Pulmonary artery endothelial cell (primary cell): ENCODE measurements around the gene SLC4A7. TPM values are rescaled to one million over a fixed set of nuclear protein-coding genes. Genes with fewer than 3 reads are reported as not detected.
"Not testable (repeated sequence)": the region's sequence is repeated elsewhere in the genome, so short reads cannot be mapped to it uniquely, and the experiment has no call there.

Experiments
- DNase-seq: peaks from one replicate; pipeline ENCODE4 v3.0.0-alpha.2; 2011; ENCODE audit warnings: low read depth, low spot score
- total RNA-seq: library from RNA; depleted of rRNA; stranded (reverse); fragments of >200 nt; gene quantifications from 2 replicates; pipeline ENCODE4 v1.2.3, GENCODE V29; 2014

The SLC4A7 gene
- total RNA-seq, 1 donor from 2014 or later, result 159 TPM

DNA sequence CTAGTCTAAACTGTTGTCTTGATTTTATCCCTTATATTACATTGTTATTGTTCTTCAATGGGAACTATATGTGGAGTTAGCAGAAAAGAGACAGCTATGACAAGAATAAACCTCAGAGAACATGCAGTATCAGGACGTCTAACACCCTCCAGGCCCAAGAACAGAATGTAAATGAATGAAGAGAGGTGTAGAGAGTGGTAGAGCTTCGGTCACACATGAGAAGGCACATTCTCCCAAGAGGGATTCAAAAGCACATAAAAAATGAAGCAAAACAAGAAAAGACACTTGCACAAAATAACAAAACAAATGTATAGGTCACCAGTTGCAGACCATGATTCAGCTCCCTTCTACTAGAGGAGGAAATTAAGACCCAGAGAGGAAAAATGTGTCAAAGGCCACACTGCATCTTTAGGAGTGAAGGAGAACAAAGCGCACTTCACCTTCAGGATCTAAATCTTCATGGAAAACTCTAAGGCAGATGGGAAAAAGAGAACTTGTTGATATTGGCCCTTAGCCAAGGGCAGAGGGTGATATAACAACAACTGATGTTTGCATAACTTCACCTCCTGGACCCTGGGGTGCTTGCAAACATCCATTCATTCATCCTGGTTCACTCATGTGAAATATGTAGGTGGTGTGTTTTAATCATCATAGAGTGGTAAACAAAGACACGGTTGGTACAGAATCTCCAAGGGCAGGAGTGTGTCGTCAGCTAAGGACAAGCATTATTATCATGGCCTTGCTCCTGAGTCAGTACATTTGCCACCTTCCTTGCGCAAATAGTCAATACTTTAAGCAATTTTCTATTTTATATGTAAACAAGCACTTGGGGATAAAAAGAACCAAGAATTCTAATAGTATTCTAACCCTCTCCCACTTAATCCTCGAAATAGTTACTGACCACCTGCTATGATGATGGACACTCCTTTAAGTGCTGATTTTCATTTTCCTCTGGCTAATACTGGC is 123.8 kb downstream of the SLC4A7 start:
- DNase-seq, result peak; percentile 97

- DNase-seq, result no peak
Observed at GRCh38 chr3:27358372-27358771, 125.8 kb downstream of the SLC4A7 start.

GRCh38 chr3:27357665-27358258 is 126.4 kb downstream of the SLC4A7 start:
- DNase-seq, result peak; percentile 52

- no peak for DNase-seq
Observed at GRCh38 chr3:27356976-27357375, 127.2 kb downstream of the SLC4A7 start.

DNA sequence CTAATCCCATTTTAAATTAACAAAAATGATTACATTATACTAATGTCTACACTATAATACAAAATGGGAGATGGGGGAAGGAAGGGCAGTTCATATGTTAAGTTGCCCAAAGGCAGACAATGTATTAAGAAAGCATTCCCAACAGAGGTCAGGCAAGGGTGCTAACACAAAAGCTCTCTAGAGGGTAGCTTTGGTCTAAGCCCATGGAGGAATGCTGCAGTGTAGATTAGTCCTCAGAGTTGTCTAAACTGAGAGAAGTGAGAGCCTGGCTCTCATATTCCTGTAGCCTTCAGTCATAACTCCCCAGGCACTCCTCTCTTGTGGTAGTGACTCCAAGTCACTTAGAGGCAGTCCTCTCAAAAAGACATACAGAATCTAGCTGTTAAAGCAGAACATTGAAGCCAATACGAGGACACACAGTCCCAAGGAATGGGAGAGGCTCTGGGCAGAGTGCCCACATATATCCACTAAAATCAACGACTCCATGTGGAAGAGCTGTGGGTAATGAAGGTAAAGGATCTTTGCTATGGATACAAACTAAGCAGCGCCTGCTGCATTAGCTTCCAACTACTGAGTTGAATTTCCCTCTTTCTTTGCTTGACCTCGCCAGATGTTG is 129.5 kb downstream of the SLC4A7 start:
- no peak for DNase-seq

GRCh38 chr3:27354161-27354560 is 130.0 kb downstream of the SLC4A7 start:
- no peak for DNase-seq

- DNase-seq, result no peak
Observed at GRCh38 chr3:27353221-27353620, 131.0 kb downstream of the SLC4A7 start.

- no peak for DNase-seq
Observed at GRCh38 chr3:27352047-27352446, 132.1 kb downstream of the SLC4A7 start.

GRCh38 chr3:27349832-27350231 is 134.4 kb downstream of the SLC4A7 start:
- DNase-seq, result no peak

GRCh38 chr3:27345959-27346865 is 138.0 kb downstream of the SLC4A7 start:
- DNase-seq, result no peak

DNA sequence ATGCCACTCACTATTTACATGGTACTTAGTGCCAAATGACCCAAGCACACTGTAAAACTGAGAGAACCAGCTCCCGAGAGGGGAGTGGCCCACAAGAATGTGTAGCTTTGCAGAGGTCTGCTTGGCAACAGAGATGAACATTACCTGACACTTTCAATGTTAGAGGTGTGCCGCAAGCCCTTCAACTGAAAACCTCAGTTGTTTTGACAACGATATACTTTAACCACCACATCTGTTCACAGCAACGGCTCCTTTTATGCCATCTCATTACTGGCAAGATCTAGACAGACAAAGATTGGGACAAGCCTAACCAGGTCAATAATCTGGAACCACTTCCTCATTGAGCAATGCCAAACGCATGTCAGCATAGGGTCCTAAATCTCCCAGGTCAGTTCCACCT is 138.7 kb downstream of the SLC4A7 start:
- no peak for DNase-seq

DNA sequence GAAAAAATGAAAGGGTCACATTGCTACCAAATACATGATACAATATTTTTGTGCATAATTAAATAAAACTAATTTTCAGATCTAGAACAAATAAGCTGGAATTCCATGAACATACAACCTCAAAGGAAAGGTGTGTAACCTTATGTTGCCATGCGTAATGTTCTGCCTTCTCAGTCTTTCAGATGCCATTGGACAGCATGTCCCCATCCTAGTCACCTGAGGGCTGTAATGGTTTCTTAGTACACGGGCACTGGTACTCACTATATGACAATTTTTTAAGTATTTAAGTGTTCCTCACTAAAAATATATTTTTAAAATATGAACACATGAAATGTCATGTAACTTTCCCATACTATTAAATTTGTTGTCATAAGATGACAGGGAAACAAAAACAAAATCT is 139.1 kb downstream of the SLC4A7 start:
- DNase-seq, result no peak

- no peak for DNase-seq
Observed at GRCh38 chr3:27344192-27344591, 140.0 kb downstream of the SLC4A7 start.

- DNase-seq, result no peak
Observed at GRCh38 chr3:27342267-27342666, 141.9 kb downstream of the SLC4A7 start.

- no peak for DNase-seq
Observed at GRCh38 chr3:27340534-27340933, 143.7 kb downstream of the SLC4A7 start.

GRCh38 chr3:27335571-27335970 is 148.6 kb downstream of the SLC4A7 start:
- no peak for DNase-seq

DNA sequence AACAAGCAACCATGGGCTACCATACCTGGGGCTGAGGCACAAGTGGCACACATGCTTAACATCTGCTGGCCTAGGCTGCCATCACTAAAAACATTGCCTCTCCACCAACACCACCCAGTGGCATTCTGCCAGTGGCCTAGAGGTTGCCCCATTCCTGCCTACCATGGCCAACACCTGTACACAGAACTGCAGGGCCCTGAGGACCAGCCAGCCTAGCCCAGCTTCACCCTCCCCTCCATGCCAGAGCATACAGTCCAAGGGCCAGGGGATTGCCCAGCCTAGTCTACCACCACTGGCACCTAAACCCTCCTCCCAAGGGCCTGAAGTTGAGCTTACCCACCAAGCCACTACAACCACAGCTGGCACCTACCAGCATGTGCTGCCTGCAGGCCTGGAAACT is 150.3 kb downstream of the SLC4A7 start:
- DNase-seq, result no peak

GRCh38 chr3:27328982-27329762 is 155.0 kb downstream of the SLC4A7 start:
- DNase-seq, result not testable (repeated sequence)

GRCh38 chr3:27326629-27327545 is 157.3 kb downstream of the SLC4A7 start:
- DNase-seq, result peak; percentile 10
